Hematopoietic multipotent progenitor cell treated with erythropoietin and hydrocortisone succinate and interleukin-3 and kit ligand, for 8 days (in vitro differentiated cells): Measurements from ENCODE around the gene TSC22D3.

ENCODE experiments used
- DNase-seq: peaks from one replicate; pipeline ENCODE4 v3.0.0-alpha.2; 2015

The TSC22D3 gene

DNA sequence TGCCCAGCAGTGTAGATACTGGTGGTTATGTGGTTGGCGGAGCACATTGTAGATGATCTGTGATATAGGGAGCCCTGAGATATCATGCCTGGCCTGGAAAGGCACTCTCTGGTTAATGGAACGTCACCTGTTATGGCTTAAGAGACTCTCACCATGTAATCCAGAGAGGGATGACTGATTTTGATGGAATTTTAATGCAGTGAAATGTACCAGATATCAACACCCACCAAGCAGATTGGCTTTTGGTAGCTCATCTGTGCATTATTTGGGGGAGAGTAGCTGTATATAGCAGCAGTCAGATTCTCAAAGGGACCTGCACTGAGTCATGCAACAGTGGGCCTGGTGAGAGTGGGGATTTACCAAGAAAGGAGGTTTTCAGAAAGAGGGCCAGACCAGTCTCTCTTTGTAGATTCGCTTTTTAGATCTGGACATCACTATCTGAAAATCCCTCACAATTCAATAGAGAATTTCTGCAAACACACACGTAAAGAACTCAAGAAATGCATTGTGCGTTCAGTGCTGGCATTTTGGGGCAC is 17.3 kb downstream of the TSC22D3 start:
- no peak for DNase-seq

DNA sequence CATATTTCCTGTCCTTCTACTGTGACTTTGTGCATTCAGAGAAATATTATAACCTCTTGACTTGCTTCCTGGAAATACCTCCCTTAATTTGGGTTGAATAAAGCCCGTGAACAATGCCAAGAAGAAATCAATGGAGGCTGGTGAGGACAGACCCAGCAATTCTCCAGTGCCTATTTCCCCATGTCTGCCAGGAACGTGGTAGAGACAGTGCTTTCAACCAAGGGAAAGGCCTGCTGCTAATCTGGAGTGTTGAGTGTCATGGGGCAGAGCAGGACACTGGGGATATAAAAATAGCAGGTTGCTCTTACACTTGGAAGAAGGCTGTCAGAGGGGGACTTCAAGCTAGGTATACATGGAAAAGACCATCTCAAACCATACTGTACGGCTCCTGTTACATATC is 19.9 kb downstream of the TSC22D3 start:
- DNase-seq = no peak

GRCh38 chrX:107753187-107753586 is 22.4 kb downstream of the TSC22D3 start:
- no peak for DNase-seq

GRCh38 chrX:107752714-107753113 is 22.9 kb downstream of the TSC22D3 start:
- no peak for DNase-seq

DNA sequence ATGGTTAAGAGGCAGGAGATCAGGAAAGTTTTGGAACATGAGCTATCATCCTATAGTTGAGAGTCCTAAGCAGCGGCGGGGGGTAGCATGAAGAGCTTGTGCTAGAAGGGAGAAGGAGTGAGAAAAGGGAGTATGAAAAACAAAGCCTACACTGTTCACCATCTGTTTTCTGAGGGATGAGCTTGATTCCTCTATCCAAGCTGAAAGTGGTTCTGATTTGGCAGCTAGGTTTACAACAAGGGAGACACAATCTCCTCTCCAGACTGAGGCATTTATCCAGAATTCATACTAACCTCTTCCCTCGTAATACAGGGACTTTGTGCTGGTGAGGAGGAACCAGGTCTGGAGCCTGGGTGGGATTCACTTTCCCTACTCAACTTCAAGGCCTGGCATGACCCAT is 23.5 kb downstream of the TSC22D3 start:
- DNase-seq = no peak

DNA sequence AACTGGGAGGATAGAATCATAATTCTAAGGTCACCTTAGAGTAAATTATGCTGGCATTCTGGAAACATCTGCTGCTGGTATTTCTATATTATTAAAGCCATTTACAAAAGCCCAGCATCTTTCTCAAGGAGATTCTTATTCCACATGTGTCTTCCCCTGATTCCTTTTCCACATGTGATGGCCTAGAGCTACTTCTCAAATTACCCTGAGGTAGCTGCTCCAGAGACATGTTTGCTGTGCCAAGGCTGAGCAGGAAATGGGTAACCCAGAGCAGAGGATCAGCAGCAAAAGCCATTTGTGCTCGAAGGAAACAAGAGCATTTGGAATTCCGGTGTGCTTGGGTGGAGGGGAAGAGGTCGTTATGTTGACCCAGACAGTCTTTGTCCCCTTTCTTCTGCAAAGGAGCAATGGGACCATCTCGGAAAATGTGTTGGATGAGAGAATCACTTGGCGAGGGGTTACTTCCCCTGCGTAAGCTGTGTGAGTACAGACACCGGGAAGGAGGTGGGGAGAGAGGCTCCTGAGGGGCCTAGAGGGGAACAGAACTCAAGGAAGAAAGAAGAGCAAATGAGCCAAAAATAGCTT is 24.6 kb downstream of the TSC22D3 start:
- no peak for DNase-seq

DNA sequence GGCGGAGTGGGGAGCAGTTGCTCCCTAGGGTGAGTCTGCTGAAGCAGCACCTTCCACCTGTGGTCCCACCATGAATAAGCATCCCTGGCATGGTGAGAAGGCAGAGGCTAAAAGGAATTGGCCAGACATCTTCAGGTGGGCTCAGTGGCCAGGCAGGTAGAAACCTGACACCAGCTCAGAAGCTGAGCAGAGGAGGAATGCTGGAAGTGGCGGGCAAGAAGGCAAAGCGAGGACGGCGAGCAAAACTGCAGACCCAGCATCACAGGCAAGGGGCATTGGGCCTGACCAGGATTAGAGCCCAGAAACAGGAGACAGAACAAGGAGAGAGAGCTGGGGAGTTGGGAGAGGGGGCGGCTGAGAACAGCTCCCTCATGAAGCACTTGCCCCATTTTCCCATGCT is 25.3 kb downstream of the TSC22D3 start:
- no peak for DNase-seq

GRCh38 chrX:107748506-107748905 is 27.1 kb downstream of the TSC22D3 start:
- DNase-seq = no peak

DNA sequence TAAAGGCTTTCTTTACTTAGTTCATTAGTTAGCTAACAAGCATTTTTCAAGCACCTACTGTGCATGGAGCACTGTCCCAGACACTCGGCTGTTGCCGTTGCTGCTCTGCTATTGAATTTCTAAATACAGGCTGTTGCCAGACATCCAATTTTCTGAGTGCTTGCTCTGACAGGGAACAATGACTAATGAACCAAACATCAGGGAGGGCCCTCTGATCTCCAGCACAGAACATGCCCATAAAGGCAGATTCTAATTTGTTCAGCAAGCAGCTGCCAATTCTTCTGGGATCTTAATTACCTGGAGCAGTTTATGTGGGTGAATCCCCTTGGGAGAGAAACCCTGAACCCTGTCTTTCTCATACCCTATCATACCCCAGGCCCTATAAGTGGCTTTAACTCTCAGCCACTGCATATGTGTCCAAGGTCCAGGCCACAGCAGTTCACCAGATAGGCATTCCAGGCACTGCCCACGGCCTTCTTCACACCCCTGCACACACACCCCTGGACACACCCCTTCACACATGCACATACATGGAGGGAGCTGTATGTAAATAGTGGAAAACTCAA is 27.9 kb downstream of the TSC22D3 start:
- no peak for DNase-seq

- DNase-seq = no peak
Observed at GRCh38 chrX:107744868-107745267, 30.7 kb downstream of the TSC22D3 start.

- DNase-seq = no peak
Observed at GRCh38 chrX:107743995-107744394, 31.6 kb downstream of the TSC22D3 start.

DNA sequence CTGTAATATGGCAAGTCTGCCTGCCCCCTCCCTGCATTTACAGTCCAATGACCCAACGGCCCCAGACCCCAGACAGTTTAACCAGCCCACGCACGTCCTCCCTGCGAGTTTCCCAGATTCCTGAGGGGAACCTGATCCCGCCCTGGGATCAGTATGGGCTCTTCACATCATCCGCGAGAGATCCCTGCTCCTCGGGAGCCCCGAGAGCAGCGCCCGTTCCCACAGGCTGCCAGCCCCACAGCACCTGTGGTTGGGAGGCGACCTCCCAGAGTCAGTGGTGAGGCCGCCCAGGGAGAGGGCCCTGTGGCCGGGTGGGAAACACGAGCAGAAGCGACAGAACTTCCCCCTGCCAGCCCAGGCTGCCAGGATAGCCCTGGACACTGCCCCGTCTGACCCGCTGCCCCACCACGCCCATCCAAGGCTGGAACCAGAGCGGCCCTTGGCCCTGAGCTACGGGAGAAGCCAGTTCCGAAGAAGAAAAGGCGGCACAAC is 32.8 kb downstream of the TSC22D3 start:
- no peak for DNase-seq

- no peak for DNase-seq
Observed at GRCh38 chrX:107741404-107741790, 34.2 kb downstream of the TSC22D3 start.

DNA sequence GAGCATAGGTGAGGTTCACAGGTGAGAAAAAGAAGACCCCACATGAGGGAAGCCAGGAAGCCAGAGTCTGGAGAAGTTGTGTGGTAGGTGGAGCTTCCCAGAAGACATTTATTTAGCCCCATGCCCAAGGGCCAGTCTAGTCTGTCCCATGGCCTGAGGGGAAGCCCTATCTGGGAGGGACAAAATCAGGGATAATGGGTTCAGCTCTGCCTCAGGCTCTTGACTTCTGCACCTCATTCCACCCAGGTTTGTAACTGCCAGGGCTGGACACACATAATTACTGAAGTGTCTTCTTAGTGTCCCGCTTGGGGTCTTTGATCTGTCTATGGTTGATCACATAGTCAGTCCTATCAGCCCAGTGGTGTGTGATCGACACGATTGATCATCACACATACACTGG is 36.0 kb downstream of the TSC22D3 start:
- no peak for DNase-seq

DNA sequence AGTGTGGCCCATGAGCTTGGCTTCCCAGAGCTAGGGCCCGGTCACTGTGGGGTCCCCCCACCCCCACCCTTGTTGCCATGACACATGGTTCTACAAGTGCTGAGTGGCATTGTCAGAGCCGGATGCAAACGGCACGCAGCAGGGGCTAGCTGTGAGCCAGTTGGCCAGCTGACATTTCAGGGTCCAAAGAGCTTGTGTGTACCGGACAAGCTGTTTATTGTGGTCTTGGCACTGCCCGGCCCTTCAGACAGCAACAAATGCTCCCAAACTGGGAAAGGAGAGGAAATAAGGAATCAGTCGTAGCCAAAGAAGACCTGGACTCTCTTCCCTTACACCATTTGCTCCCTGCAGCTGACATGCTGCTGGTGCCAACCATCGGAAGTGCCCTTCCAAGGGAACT is 36.8 kb downstream of the TSC22D3 start:
- DNase-seq = no peak

DNA sequence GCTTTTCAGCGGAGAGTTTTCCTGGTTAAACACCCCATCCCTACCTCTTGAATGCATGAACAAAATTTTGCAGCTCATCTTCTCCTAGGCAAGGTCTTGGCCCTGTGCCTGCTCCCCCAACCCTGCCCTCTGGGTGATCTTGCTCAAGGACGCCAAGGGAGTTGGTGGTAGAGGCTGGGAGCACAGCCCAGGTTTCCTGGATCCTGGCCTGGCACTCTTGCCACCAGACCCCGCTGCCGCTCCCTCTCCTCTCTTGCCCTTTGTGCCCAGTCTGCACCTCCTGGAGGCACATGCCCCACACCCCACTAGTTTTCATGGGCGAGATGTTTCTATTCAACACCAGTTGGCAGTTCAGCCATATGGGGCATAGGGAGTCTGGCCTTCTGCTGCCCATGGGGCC is 37.3 kb downstream of the TSC22D3 start:
- no peak for DNase-seq

GRCh38 chrX:107736781-107737531 is 38.6 kb downstream of the TSC22D3 start:
- no peak for DNase-seq

DNA sequence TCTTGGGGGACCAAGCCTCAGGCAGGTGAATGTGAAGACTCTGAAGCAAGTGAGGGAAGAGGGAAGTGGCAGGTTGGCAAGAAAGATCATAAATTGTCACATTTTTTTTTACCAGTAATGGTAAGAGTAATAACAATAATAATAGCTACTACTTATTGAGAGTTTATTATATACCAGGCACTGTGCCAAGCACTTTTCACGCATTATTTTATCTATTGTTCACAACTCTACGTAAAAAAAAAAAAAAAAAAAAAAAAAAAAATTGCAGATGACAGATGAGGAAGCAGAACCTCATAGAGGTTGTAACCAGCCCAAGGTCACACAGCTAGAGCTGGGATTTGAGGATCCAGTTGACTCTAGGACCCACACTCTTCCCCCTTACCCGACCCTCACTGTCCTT is 40.9 kb downstream of the TSC22D3 start:
- DNase-seq = no peak

DNA sequence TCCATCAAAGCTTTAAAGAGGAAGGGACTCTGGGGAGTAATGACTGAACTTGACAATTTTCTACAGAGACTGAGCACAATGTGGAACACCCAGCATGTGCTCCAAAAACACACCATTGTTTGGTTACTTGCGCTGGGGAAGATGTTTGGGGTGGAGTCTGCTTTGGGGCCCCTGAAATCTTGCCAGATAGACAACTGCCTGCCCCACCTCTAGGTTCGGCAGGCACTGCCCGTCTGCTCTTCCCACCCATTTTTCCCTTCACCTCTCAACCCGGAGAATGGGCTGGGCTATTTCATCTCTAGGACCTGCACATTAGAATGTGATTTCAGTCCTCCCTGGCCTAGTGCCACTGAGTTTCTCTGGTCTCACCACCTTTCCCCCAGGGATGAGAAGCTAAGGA is 41.9 kb downstream of the TSC22D3 start:
- DNase-seq = peak; percentile 35

- DNase-seq = peak; percentile 72
Observed at GRCh38 chrX:107731831-107732502, 43.6 kb downstream of the TSC22D3 start.

DNA sequence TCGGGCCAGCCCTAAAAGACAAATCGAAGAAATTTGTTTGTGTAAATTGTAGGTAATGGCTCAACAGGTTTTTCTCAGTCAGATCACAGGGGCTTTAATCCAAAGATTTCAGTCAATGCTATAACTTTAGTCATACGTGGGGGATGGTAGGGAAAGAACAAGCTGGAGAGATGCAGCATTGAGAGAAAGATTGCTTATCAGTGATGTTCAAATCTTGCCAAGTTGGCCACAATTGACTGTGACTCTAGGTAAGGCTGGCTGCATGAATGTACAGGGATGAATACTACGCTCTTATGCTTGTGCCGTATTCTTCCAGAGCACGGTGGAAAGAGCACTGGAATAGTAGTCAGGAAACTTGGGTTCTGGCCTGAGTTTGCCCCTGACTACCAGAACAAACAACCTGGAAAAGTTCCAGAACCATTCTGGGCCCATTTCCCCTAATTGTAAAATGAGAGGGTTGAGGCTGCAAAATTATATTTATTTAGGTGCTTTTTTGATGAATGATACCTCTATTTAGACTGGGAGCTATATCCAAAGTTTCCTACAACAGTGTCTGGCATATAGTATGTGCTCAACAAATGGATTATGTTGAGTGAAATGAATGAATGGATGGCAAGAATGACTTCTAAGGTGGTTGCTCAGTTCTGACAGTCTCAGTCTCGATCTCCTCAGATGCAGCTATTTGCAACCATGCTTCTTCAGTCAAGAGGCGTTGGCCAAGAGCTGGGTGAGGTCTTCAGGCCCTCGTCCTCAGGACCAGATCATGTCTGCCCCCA is 44.4 kb downstream of the TSC22D3 start:
- DNase-seq = peak; percentile 37

DNA sequence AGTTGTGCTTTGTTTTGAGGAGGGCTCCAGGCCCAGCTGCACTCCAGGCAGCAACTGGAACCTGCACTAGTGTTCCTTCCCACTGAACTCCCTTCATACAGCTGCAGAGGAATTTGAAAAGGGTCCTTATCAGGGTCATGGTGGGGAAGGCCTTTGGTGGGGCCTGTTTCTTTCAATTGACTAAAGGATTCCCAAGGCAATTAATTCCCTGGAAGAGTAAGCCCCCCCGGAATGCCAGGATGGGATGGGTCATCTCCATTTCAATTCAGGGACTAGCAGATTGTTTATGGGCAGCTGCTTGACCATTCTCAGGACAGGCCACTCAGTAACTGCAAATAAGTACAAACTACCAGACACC is 45.3 kb downstream of the TSC22D3 start:
- no peak for DNase-seq
